Fibroblast of villous mesenchyme (primary cell): ENCODE results near the gene LMNB1. TPM values are rescaled to one million over a fixed set of nuclear protein-coding genes. Genes with fewer than 3 reads are reported as not detected.
A peak's percentile ranks its signal among the peaks of the same experiment; 100 is the strongest.

Experiments used
- DNase-seq: peaks from one replicate; pipeline ENCODE4 v3.0.0-alpha.2; 2010; ENCODE audit warnings: low read depth
- H3K4me3 ChIP-seq: 2 replicates; pipeline ENCODE4 v1.5.1; 2011; ENCODE audit warnings: low read depth, mild to moderate bottlenecking, low read length
- CTCF ChIP-seq: IDR thresholded peaks from 2 replicates; pipeline ENCODE4 v1.5.1; 2012; ENCODE audit warnings: low read depth, mild to moderate bottlenecking, low read length; ENCODE audit not compliant: insufficient read depth
- small RNA-seq: library from RNA; depleted of rRNA; stranded (forward); fragments of <200 nt; gene quantifications from one replicate; pipeline ENCODE3, GENCODE V24; 2012
- total RNA-seq: library from RNA; depleted of rRNA; stranded (reverse); fragments of >200 nt; gene quantifications from 2 replicates; pipeline ENCODE4 v1.2.3, GENCODE V29; 2012

LMNB1 gene
- total RNA-seq, 1 donor = 47.9 TPM

GRCh38 chr5:126881821-126882600 is 105.1 kb downstream of the LMNB1 start:
- DNase-seq = no peak
- no peak for TF ChIP-seq CTCF
- H3K4me3 ChIP-seq = no peak overlapping the region

GRCh38 chr5:126883564-126884245 is 106.8 kb downstream of the LMNB1 start:
- no peak for DNase-seq
- H3K4me3 ChIP-seq = no peak overlapping the region
- TF ChIP-seq CTCF = no peak

- DNase-seq = peak; percentile 95
- no peak overlapping the region for H3K4me3 ChIP-seq
- TF ChIP-seq CTCF = no peak
These were observed 107.4 kb downstream of the LMNB1 start for GRCh38 chr5:126884269-126884819.

Small RNA genes within 50 kb of the gene (small RNA-seq; reads per million reads assigned to genes)
- not detected for gene RNU6-752P

Other genes with a start within 250 kb of the LMNB1 start
- gene ALDH7A1, start 181.9 kb upstream of the LMNB1 start, total RNA-seq = 28.7 and 34.5 TPM in 2 replicates
- 55.4 and 71.2 TPM in 2 replicates for gene PHAX, start 176.2 kb upstream of the LMNB1 start, total RNA-seq